GM12801 (cell line): Measurements from ENCODE around the gene PPP1R8.

Source experiments
- TF ChIP-seq, protein P1 (sequence below): IDR thresholded peaks from one replicate; pipeline ENCODE4 v1.5.1; 2011; ENCODE audit warnings: control low read depth; ENCODE audit not compliant: insufficient read length; ENCODE audit errors: extremely low read depth

Gene PPP1R8

DNA sequence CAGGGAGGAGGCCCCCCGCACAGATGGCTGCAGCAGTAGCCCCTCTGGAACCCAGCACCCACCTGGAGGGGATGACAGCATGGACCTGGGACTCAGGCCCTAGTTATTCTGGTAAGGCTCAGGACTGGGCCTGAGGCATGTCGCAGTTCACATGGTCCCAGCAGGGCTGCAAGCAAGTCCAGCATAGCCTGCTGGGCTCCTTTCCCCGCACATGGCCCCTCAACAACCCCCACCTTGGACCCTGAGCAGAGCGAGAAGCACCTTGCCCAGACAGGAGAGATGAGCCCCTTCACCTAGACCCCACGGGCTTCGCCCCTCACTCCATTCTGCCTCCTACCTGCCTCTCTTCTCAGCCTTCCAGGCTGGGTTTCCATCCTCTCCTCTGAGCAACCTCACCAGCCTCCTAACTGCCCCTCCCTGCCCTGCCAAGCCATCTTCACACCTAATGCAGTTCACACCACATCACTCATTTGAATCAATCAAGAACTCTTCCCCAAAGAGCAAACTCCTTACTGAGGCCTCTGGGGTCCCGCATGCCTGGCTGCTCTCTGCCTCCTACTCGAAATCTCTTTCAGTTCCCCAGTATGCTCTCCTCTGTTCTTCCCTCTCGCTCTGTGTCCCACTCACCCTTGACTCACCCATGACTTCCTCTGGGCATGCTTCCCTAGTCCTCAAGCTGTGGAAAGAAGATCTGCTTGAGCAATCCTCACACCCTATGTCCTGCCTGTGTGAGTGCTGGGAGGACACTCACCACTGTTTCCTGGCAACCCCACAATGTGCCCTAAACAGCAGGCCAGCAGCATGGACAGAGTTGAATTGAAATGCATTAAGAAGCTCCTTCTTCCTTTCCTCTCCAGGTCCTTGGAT, 32.3 kb downstream of the PPP1R8 start:
- TF ChIP-seq, protein P1, sequence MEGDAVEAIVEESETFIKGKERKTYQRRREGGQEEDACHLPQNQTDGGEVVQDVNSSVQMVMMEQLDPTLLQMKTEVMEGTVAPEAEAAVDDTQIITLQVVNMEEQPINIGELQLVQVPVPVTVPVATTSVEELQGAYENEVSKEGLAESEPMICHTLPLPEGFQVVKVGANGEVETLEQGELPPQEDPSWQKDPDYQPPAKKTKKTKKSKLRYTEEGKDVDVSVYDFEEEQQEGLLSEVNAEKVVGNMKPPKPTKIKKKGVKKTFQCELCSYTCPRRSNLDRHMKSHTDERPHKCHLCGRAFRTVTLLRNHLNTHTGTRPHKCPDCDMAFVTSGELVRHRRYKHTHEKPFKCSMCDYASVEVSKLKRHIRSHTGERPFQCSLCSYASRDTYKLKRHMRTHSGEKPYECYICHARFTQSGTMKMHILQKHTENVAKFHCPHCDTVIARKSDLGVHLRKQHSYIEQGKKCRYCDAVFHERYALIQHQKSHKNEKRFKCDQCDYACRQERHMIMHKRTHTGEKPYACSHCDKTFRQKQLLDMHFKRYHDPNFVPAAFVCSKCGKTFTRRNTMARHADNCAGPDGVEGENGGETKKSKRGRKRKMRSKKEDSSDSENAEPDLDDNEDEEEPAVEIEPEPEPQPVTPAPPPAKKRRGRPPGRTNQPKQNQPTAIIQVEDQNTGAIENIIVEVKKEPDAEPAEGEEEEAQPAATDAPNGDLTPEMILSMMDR: no peak

DNA sequence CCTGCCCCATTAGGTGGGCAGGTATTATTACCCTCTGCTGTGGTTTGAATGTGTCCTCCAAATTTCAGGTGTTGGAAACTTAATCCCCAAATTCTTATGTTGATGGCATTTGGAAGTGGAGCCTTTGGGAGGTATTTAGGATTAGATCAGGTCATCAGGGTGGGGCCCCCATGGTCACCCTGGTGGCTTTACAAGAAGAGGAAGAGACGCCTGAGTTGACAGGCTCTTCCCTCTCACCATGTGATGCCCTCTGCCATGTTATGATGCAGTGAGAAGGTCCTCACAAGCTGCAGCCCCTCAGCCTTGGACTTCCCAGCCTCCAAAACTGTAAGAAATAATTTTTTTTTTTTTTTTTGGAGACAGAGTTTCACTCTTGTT, 32.9 kb downstream of the PPP1R8 start:
- TF ChIP-seq, protein P1: no peak

DNA sequence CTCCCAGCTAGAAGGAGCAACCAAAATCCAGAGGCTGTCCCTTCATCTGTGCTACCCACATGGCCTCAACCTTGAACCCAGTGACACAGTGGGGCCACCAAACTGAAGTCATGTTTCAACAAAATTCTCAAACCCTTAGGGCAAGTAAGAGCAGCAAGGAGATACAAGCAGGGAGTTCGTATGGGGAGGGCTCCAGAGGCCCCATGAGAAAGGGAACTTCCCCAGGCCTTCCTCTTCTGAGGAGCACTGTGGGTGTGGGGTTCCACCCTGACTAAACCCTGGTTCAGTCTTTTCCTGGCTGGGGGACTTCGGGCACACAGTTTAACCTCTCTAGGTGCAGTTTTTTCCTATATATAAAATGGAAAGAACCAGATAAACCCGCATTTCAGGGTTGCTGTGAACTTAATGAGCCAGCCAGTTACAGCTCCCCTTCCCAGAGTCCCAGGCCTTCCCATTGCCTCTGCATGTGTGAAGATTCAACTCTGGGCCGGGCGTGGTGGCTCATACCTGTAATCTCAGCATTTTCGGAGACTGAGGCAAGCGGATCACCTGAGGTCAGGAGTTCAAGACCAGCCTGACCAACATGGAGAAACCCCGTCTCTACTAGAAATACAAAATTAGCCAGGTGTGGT, 33.8 kb downstream of the PPP1R8 start:
- TF ChIP-seq, protein P1: no peak

DNA sequence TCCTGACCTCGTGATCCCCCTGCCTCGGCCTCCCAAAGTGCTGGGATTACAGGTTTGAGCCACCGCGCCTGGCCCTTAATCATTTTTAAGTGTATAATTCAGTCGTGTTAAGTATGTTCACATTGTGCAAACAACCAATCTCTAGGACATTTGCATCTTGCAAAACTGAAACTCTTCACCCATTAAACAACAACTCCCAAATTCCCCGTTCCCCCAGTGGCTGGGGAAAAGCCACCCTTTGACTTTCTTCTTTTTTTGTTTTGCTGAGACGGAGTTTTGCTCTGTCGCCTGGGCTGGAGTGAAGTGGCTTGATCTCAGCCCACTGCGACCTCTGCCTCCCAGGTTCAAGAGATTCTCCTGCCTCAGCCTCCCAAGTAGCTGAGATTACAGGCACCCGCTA, 35.2 kb downstream of the PPP1R8 start:
- TF ChIP-seq, protein P1: no peak

DNA sequence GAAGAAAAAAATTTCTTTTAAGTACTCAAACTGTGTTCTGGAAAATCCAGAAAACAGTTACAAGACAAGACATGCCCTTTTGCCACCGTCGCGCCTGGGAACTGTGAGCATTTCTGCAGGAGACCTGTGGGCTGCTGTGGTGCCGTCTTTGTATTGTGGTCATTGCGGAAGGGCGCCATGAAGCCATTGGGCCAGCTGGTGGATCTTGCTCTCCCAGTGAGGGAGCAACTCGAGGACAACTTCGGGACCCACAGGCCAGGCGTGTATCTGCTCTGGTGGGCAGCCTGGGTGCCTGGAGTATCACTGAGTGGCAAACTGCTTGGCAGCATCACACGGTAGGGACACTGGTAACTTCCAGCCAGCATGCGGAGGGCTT, 38.0 kb downstream of the PPP1R8 start:
- TF ChIP-seq, protein P1: no peak

DNA sequence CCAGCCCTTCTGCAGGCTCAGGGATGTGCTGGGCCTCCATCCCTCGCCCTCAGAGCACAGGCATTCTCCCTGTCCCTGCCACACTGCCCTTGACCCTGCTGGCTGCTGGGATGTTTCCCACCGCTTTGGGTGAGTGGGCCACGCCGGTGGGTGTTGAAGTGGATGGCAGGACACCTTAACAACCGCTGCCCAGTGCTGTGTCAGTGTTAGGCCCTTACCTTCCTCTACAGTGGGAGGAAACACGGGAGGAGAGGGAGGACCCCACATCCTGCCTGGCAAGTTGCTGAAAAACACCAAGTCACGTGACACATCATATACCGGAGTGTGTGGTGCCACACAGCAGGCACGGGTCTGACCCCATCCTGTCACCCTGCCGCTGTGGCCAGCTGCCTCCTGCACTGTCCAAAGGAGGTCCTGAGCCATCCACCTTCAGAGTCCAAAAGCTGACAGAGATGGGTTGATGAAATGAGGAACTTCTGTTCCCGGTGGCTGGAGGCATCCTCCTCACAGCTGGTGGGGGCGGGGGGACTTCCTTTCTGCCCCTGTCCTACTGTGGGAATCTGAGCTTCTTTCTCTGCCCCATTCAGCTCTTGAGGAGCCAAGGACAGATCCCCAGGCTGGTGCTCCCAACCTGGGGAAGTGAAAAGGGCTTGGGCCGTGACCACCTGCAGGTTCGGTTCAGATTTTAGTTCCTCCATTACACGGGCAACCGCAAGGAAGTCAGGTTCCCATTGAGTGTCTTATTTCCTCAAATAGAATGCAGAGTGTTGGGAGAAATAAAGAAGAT, 38.5 kb downstream of the PPP1R8 start:
- TF ChIP-seq, protein P1: no peak

DNA sequence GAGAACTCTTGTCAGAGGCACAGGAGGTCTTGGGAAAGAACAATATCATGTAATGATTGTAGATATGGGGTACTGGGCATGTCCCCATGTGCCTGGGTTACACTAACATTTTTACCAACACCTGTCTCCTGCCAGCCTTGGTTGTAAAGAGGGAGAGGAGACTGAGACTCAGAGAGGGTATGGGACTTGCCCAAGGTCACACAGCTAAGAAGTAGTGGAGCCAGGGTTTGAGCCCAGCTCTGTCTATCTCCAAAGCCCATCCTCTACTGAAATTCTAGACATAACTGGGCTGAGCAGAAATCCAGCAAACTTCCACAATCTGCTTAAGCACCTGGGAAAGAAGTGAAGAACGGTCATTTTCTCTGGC, 39.1 kb downstream of the PPP1R8 start:
- TF ChIP-seq, protein P1: no peak
